Measurements from ENCODE around the gene GALNS.

The GALNS gene

GRCh38 chr16:88836791-88837190 lies 20.0 kb downstream of the GALNS start:
- Histone ChIP-seq H3K4me2 (ENCODE audit: low read depth, low read length, poor library complexity, severe bottlenecking) (no peak overlapping the region), H3K79me2 (ENCODE audit: insufficient read depth, low read length) (no peaks in the 10 kb centered on the region), H3K9ac (ENCODE audit: low read length) (no peak overlapping the region), H3K27ac (ENCODE audit: low read depth, low read length) (no peak overlapping the region), H3K4me3 (ENCODE audit: insufficient read depth, low read length, poor library complexity, severe bottlenecking) (no peak overlapping the region), H3K27me3 (ENCODE audit: low read length) (no peaks in the 10 kb centered on the region), H3F3A (ENCODE audit: insufficient read depth) (no peaks in the 10 kb centered on the region), H4K20me1 (ENCODE audit: low read depth, low read length) (no peaks in the 10 kb centered on the region), H3K9me3 (ENCODE audit: insufficient read depth, low read length) (no peaks in the 10 kb centered on the region), H3K36me3 (ENCODE audit: low read length) (no peaks in the 10 kb centered on the region), H2AFZ (ENCODE audit: low read depth, low read length, severe bottlenecking) (no peak overlapping the region), H3K9me2 (replicated peaks; ENCODE audit: insufficient read depth, low read length) (no peaks in the 10 kb centered on the region)
- TF ChIP-seq EZH2phosphoT487 (conservative IDR thresholded peaks at IDR 0.05; ENCODE audit: low read length): no peak
- TF ChIP-seq CTCF (IDR thresholded peaks at IDR 0.05; ENCODE audit: insufficient read depth, low read length, poor library complexity, severe bottlenecking): no peak

- TF ChIP-seq CTCF (IDR thresholded peaks at IDR 0.05; ENCODE audit: insufficient read depth, low read length, poor library complexity, severe bottlenecking) (no peak), EZH2phosphoT487 (conservative IDR thresholded peaks at IDR 0.05; ENCODE audit: low read length) (no peak)
- Histone ChIP-seq H4K20me1 (ENCODE audit: low read depth, low read length) (no peaks in the 10 kb centered on the region), H3K9me2 (replicated peaks; ENCODE audit: insufficient read depth, low read length) (no peaks in the 10 kb centered on the region), H3K4me3 (ENCODE audit: insufficient read depth, low read length, poor library complexity, severe bottlenecking) (no peak overlapping the region), H3K4me2 (ENCODE audit: low read depth, low read length, poor library complexity, severe bottlenecking) (no peak overlapping the region), H3K27me3 (ENCODE audit: low read length) (no peaks in the 10 kb centered on the region), H3K9ac (ENCODE audit: low read length) (no peak overlapping the region), H2AFZ (ENCODE audit: low read depth, low read length, severe bottlenecking) (no peak overlapping the region), H3F3A (ENCODE audit: insufficient read depth) (no peaks in the 10 kb centered on the region), H3K27ac (ENCODE audit: low read depth, low read length) (no peak overlapping the region), H3K79me2 (ENCODE audit: insufficient read depth, low read length) (no peaks in the 10 kb centered on the region), H3K9me3 (ENCODE audit: insufficient read depth, low read length) (no peaks in the 10 kb centered on the region), H3K36me3 (ENCODE audit: low read length) (no peaks in the 10 kb centered on the region)
Measured at GRCh38 chr16:88835818-88836217, 20.9 kb downstream of the GALNS start.

GRCh38 chr16:88835383-88835782 lies 21.4 kb downstream of the GALNS start:
- Histone ChIP-seq H3K27me3 (ENCODE audit: low read length) (no peaks in the 10 kb centered on the region), H3K9me2 (replicated peaks; ENCODE audit: insufficient read depth, low read length) (no peaks in the 10 kb centered on the region), H3F3A (ENCODE audit: insufficient read depth) (no peaks in the 10 kb centered on the region), H3K79me2 (ENCODE audit: insufficient read depth, low read length) (no peaks in the 10 kb centered on the region), H3K4me3 (ENCODE audit: insufficient read depth, low read length, poor library complexity, severe bottlenecking) (no peak overlapping the region), H4K20me1 (ENCODE audit: low read depth, low read length) (no peaks in the 10 kb centered on the region), H3K9me3 (ENCODE audit: insufficient read depth, low read length) (no peaks in the 10 kb centered on the region), H3K27ac (ENCODE audit: low read depth, low read length) (no peak overlapping the region), H3K4me2 (ENCODE audit: low read depth, low read length, poor library complexity, severe bottlenecking) (no peak overlapping the region), H2AFZ (ENCODE audit: low read depth, low read length, severe bottlenecking) (no peak overlapping the region), H3K9ac (ENCODE audit: low read length) (no peak overlapping the region), H3K36me3 (ENCODE audit: low read length) (no peaks in the 10 kb centered on the region)
- TF ChIP-seq EZH2phosphoT487 (conservative IDR thresholded peaks at IDR 0.05; ENCODE audit: low read length): no peak
- no peak for TF ChIP-seq CTCF (IDR thresholded peaks at IDR 0.05; ENCODE audit: insufficient read depth, low read length, poor library complexity, severe bottlenecking)

All from SU-DHL-6 (cell line).